Measurements from ENCODE around the gene CCDC157.
A peak's percentile ranks its signal among the peaks of the same experiment; 100 is the strongest.

DNA sequence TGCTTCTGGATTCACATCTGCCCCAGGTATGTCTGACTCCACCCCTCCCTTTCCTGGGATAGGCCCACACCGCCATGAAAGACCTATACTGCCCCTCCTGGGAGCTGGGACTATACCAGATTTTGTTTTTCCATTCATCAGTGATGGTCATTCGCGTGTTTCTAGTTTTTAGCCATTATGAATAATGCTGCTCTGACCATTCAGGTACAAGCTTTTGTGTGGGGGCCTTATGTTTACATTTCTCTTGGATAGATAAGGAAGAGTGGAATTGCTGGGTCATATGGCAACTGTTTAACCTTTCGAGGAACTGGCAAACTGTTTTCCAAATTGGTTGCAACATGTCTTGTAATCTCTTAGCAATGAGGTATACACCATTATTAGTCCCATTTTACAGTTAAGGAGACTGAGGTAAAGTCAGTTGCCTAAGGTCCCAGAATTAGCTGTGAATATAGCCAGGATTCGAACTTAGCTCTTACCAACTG lies 28.9 kb upstream of the CCDC157 start:
- TF ChIP-seq, protein P1, sequence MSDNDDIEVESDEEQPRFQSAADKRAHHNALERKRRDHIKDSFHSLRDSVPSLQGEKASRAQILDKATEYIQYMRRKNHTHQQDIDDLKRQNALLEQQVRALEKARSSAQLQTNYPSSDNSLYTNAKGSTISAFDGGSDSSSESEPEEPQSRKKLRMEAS (CRISPR knock-in tag; IDR thresholded peaks at IDR 0.05) = no peak
- TF ChIP-seq MYC (IDR thresholded peaks at IDR 0.05; ENCODE audit: low read depth, low read length) = no peak
- no peak for TF ChIP-seq MYC (CRISPR knock-in tag; IDR thresholded peaks at IDR 0.05; ENCODE audit: borderline replicate concordance, low read depth)
- no peak for TF ChIP-seq ARNT (IDR thresholded peaks at IDR 0.05)
- TF ChIP-seq, protein P2, sequence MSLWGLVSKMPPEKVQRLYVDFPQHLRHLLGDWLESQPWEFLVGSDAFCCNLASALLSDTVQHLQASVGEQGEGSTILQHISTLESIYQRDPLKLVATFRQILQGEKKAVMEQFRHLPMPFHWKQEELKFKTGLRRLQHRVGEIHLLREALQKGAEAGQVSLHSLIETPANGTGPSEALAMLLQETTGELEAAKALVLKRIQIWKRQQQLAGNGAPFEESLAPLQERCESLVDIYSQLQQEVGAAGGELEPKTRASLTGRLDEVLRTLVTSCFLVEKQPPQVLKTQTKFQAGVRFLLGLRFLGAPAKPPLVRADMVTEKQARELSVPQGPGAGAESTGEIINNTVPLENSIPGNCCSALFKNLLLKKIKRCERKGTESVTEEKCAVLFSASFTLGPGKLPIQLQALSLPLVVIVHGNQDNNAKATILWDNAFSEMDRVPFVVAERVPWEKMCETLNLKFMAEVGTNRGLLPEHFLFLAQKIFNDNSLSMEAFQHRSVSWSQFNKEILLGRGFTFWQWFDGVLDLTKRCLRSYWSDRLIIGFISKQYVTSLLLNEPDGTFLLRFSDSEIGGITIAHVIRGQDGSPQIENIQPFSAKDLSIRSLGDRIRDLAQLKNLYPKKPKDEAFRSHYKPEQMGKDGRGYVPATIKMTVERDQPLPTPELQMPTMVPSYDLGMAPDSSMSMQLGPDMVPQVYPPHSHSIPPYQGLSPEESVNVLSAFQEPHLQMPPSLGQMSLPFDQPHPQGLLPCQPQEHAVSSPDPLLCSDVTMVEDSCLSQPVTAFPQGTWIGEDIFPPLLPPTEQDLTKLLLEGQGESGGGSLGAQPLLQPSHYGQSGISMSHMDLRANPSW (CRISPR knock-in tag; IDR thresholded peaks at IDR 0.05) = no peak
- TF ChIP-seq, protein P3, sequence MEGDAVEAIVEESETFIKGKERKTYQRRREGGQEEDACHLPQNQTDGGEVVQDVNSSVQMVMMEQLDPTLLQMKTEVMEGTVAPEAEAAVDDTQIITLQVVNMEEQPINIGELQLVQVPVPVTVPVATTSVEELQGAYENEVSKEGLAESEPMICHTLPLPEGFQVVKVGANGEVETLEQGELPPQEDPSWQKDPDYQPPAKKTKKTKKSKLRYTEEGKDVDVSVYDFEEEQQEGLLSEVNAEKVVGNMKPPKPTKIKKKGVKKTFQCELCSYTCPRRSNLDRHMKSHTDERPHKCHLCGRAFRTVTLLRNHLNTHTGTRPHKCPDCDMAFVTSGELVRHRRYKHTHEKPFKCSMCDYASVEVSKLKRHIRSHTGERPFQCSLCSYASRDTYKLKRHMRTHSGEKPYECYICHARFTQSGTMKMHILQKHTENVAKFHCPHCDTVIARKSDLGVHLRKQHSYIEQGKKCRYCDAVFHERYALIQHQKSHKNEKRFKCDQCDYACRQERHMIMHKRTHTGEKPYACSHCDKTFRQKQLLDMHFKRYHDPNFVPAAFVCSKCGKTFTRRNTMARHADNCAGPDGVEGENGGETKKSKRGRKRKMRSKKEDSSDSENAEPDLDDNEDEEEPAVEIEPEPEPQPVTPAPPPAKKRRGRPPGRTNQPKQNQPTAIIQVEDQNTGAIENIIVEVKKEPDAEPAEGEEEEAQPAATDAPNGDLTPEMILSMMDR (IDR thresholded peaks at IDR 0.05 in 2 of 3, conservative IDR thresholded peaks at IDR 0.05 in 1 of 3; ENCODE audit: insufficient read depth in 2 of 3, low read depth in 1 of 3, low read length in 3 of 3) = peak; percentile 32 to 39 (median 36); a peak in 5 of 6 replicates
- no peak for TF ChIP-seq MYNN (IDR thresholded peaks at IDR 0.05)
- no peak for TF ChIP-seq MYNN (CRISPR knock-in tag; IDR thresholded peaks at IDR 0.05)
- TF ChIP-seq BHLHE40 (IDR thresholded peaks at IDR 0.05; ENCODE audit: low read length) = no peak
- TF ChIP-seq POLR2AphosphoS5 (IDR thresholded peaks at IDR 0.05; ENCODE audit: control insufficient read depth, insufficient read depth, low read depth, low read length) = no peak
- TF ChIP-seq JUND (IDR thresholded peaks at IDR 0.05; ENCODE audit: borderline replicate concordance, low read depth, low read length) = no peak
- TF ChIP-seq JUND (tag; IDR thresholded peaks at IDR 0.05; ENCODE audit: borderline replicate concordance, low read depth, low read length) = no peak
